ENCODE results near the gene LRRK1.
A peak's percentile ranks its signal among the peaks of the same experiment; 100 is the strongest.

The LRRK1 gene

DNA sequence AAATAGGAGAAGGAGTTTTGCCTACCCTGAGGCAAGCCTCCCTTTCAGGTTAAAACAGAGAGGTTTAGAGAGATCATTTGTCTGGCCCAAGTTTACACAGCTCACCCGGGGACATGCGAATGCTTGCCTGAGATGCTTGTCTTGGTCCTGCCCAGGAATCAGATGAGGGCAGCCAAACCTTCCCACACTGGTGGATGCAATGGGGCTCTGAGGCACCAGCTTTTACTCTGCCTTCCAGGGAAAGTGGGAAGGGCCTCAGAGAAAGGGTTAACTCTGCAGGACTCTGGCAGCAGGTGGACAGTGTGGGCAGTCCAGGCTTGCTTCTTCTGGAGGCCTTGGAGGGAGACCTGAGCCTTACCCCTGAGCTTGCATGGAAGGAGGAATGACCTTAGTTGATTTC is 90.0 kb downstream of the LRRK1 start:
- no peak for DNase-seq

DNA sequence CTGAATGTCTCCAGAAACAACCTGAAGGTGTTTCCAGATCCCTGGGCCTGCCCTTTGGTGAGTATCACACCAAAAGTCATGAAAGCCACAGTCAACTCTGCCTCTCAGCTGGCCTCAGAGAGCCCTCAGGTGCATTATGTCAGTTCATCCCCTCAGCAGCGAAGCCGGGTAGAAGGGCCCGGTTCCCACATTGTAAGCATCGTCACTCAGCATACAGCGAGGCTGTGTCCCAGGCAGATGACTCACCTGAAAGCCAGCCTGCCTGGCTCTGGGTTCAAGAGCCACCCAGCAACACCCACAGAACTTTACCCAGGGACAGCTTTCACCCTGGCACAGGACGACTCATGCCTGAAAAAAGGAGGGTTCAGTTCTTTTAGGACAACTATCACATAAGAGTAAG is 91.6 kb downstream of the LRRK1 start:
- DNase-seq: no peak

DNA sequence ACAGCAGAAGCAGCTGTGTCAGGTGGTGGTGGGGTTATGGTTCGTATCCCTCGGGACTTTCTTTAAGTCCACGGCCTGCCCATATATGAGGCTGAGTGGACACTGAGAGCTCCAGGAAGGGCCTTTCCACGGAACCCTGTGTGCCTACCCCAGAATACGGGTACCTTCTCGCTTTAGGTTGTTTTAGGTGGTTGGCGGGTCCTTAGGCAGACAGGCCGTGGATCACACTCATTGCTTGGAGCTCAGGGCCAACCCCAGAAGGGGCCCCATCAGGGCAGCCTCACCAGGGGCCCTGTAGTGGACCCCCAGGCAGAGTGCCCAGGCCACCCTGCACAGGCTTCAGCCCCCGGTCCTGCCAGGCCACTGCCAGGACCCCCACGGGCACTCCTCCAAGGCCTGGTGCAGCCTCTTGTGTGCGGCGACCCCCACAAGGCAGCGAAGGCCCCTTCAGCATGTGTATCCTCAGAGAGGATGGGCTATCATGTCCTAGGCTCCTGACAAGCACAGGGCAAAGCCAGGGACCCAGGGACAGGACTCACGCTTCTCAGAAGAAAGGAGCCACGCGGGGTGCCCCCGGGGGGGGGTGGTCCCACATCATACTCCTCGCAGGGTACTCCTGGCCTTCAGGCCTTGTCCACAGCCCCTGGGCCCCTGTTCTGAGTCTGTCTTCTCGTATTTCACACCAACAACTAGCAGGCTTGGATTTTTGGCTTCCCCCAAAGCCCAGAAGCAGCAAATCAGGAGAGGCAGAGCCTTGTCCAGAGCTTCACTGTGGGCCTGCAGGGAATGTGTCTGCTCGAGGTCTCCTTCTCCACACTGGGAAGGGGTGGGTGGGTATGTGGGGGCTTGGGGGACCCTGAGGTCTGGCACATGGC is 93.4 kb downstream of the LRRK1 start:
- no peak for DNase-seq

DNA sequence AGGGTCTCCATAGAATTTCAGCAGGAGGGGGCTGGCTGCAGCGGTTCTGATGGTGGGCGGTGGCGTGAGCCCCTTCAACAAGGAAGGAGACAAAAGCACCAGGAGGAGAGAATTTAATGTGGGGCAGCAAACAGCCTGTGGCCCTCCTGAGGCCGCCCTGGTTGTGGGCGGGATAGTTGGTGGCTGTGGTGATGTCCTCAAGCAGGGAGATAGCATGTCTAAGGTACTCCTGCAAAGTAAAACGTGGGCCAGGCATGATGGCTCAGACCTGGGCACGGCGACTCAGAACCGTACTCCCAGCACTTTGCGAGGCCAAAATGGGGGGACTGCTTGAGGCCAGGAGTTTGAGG is 94.0 kb downstream of the LRRK1 start:
- no peak for DNase-seq

DNA sequence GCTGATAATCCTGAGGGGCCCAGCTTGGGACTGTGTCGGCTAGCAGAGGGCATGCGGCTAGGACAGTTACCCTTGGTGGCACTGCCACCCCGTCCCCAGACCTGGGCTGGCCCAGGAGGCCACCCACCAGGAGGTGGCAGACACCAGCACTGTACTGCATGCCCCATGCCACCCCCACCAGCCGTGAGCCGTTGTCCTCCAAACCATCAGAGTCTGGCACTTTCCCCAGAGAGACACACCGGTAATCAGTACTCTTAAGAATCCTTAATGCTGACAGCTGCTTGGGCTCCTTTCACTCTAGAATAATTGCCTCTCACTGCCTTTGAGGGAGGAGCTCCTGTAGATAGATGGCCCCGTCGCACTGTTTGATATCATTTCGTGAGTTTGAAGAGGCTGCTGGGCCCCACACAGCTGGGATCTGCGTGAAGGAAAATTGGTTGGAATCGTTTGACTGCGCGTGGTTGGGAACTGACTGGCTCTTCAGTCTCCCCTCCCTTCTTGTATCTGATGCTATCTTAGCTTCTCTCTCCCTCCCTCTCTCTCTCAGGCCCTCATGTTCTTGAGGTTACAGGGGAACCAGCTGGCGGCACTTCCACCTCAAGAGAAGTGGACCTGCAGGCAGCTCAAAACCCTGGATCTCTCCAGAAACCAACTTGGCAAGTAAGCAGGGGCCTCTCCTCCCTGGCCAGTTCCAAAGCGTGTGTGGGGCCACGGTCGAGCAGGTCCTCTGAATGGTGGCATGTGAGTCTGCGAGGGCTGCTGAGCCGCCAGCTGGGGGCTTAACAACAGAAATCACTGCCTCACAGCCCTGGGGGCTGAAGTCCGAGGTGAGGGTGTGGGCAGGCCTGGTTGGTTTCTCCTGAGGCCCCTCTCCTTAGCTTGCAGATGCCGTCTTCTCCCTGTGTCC is 94.9 kb downstream of the LRRK1 start:
- DNase-seq: no peak

DNA sequence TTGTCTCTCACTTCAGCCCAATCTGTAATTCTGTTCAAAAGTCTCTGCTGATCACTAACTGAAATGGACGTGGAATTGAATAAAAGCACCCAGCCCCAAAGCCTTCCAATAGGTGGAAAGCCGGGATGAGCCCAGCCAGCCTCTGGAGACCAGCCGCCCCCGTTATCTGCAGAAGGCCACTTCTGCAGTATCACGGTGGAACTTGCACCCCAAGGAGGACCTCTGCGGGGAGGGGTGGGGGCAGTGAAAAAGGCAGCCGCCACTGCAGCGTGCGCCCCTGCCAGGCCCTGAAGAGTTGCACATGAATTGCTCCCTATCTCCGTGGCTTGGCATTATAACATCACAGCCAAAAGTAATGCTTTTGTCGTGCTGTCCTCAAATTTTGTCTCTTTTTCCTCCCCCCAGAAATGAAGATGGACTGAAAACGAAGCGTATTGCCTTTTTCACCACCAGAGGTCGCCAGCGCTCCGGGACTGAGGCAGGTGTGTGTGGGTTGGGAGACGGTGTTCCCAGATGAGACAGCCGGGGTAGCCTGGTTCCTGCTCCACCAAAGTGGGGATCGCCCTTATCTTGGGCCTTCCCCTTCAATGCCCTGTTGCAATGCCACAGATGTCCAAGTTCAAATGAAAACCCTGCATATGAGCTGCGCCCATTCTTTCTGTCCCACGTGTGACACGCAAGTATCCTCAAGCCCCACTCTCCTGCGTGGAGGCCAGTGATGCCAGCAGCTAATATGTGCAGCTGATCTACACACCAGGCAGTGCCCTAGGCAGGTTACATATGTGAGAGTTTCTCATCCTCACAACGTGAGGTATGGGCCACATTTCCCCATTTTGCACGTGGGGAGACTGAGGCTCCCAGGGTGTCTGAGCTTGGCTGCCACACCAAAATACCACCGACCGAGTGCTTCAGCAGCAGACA is 96.0 kb downstream of the LRRK1 start:
- peak; percentile 76 for DNase-seq

DNA sequence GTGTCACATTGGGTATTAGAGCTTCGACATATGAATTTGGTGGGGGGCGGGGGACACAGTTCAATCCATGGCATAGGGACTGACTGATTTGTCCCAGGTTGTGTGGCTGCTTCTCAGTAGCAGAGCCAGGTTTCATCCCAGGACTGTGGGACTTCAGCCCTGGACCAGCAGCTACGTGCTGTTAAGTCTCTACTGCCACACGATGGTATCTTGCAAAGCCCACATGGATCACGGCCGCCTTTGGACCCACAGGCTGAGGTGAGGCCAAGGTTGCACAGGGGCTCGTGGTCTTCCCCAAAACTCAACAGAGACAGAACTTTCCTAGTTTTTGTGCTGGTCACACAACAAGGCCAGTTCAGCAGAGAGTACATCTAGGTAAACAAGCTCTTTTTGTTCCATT is 97.4 kb downstream of the LRRK1 start:
- no peak for DNase-seq

DNA sequence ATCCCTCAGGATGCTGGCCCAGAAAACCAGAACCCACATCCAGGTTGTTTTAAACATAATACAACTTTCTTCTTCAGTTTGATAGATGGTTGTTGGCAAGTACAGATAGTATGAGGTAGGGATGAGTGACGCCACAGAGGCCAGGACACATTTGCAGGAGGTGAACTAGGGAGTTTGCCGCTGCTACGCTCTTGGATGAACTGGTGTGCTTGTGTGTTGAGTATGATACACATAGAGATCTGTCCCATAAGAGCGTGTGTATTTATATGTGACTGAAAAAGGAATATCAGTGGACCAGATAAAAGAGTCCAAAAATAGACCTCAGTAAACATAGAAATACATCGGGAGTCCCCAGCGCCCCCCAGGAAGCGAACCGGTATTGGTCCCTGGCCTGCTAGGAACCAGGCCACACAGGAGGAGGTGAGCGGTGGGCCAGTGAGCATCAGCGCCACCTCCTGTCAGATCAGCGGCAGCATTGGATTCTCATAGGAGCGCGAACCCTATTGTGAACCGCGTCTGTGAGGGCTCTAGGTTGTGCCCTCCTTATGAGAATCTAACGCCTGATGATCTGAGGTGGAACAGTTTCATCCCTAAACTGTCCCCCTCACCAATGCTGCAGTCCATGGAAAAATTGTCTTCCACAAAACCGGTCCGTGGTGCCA is 98.1 kb downstream of the LRRK1 start:
- DNase-seq: no peak

DNA sequence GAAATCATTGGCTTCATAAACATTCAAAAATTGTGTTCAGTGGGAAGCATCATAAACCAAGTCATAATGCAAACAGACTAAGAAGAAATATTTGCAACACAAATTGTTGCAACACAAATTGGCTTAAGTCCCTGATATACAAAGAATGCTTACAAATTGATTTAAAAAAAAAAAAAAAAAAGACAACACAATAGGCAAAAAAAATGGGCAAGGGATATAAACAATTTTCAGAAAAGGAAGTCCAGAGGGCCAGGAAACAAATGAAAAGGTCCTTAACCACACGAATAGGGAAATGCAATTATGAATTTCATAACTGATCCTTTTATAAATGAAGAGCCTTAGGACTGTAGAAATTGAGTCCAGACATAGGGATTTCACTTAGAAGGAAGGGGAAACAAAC is 98.9 kb downstream of the LRRK1 start:
- no peak for DNase-seq

DNA sequence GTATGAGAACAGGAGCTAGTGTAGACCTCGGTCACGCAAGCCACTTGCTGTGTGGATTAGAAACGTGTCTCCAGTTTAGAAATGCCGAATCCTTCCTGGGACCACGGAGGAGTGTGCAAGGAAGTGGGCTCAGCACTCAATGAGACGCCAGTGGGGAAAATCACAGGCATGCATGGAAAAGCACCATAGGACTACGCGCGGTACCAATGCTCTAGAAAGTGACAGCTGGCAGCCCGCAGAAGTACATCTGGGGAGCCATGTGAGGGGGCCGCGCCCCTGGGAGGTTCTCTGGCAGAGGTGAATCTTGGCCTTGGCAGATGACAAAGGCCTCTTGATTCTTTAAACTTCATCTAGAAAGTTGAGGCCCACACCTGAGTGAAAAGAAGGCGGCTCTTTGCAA is 99.3 kb downstream of the LRRK1 start:
- no peak for DNase-seq

DNA sequence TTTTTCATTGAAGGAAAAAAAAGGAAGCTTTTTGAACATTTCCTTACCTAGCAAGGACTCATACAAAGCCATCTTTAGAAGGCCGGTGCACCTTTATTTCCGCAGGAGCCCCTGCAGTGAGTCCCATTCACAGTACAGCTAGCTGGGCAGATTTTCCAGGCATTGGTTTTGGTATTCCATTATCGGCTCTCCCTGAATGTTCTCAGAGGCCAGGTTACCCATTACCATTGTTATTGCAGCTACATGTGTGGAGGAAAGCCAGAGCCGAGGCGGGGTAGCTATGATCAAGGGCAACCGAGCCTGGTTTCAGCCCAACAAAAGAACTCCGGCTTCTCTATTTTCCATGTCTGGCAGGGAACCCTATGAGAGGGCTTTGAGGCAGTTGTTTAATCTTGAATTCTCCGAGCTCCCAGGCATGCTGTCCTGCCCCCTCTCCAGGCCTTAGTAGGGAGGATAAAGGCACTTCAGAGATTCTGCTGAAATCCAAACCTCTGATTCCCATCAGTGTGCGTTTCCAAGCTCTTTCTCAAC is 100.3 kb downstream of the LRRK1 start:
- DNase-seq: no peak

DNA sequence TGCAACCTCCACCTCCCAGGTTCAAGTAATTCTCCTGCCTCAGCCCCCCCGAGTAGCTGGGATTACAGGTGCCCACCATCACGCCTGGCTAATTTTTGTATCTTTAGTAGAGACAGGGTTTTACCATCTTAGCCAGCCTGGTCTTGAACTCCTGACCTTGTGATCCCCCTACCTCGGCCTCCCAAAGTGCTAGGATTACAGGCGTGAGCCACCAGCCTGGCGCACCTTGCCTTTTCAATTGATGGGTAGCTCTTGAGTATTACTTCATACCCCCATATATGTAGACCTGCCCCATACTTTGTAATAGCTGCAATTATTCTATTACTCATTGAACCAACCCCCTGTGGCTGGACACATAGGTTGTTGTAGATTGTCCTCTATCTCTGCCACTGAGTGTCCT is 101.3 kb downstream of the LRRK1 start:
- no peak for DNase-seq

DNA sequence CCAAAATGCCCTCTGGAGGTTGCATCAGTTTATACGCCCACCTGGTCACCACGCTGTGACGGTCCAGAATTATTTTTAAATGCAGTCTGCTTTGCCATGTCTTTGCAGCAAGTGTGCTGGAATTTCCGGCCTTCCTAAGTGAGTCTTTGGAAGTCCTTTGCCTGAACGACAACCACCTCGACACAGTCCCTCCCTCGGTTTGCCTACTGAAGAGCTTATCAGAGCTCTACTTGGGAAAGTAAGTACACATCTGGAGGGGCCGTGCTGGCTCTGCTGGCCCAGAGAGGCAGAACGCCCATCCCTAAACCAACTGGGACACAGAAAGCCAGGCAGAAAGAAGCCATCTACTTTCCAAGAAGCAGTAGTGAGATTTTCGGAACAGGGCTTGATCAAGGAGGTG is 101.8 kb downstream of the LRRK1 start:
- no peak for DNase-seq

DNA sequence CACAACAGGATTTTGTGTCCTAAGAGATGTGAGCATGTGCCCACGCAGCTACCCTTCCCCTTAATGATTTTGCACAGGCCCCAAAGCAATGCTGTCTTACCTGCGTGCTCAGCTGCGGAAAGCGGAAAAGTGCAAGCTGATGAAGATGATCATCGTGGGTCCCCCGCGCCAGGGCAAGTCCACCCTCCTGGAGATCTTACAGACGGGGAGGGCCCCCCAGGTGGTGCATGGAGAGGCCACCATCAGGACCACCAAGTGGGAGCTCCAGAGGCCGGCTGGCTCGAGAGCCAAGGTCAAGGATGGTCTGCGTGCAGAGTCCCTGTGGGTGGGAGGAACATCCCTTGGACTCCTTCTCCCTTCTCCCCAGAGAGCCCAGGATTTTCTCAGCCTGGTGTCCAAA is 103.1 kb downstream of the LRRK1 start:
- no peak for DNase-seq

DNA sequence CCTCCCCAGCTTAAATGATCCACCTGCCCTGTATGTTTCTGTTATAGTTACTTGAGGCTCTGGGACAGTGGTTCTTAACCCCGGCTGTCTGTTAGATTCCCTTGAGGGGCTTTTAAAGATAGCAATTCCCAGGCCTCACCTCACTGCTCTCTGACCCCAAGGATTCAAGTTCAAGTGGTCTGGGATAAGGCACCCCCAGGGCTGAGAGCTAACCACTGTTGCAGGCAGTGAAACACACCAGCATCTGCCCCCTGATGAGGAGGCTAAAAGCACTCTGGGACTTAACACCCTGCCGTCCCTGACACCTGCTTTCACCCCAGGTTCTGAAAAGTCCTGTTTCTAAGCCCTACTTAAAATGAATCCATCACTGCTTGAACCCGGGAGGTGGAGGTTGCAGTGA is 103.7 kb downstream of the LRRK1 start:
- no peak for DNase-seq

DNA sequence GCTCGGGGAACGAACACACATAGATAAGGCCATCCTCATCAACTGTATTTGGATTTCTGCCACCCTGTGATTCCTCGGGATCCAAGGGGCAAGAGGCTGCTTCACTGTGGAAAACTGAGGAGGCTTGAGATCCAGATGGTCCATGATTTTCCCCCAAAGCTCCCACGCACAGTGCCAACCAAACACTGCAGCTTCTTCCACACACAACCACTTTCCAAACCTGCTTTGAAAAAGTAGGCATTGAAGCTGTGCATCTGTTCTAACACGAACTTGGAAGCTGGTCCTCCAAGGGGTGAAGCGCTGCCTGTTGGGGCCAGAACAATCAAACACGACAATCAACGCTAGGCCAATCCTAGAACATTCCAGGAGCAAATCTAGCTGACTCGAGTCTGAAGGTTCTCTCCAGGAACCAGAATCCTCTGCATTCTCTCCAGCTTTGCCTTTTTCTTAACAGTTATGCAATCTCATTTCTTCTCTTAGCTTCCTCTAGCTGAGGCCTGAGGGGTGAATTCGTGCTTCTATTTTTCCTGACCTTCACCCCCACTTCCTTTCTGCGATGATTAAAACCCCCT is 104.4 kb downstream of the LRRK1 start:
- no peak for DNase-seq

DNA sequence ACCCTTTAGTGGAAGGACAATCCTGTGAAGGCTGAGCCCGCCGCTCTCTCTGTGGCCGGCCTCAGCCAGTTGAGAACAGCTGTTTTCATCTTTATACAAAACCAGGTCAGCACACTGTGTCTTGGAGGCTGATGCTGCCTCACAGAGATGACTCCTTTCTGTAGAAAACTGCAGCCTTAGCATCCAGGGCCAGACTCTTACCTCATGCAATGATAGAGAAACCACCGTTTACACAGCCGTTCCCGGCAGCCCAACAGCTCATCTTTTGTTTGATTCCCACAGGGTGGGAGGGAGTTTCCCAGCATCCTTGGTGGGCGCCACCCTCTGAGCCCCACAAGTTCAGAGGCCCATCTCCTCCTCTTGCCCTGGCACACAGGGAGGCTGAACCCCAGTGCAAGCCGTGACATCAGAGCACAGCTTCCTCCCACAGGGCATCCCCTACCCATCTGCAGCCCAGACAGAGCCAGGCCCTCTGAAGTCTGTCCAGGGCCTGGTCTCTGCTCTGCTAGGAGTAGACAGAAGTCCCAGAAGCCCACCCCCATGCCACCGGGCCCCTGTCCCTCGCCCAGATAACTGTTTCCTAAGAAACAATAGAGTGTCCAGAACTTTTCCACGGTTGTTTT is 105.0 kb downstream of the LRRK1 start:
- DNase-seq: no peak

DNA sequence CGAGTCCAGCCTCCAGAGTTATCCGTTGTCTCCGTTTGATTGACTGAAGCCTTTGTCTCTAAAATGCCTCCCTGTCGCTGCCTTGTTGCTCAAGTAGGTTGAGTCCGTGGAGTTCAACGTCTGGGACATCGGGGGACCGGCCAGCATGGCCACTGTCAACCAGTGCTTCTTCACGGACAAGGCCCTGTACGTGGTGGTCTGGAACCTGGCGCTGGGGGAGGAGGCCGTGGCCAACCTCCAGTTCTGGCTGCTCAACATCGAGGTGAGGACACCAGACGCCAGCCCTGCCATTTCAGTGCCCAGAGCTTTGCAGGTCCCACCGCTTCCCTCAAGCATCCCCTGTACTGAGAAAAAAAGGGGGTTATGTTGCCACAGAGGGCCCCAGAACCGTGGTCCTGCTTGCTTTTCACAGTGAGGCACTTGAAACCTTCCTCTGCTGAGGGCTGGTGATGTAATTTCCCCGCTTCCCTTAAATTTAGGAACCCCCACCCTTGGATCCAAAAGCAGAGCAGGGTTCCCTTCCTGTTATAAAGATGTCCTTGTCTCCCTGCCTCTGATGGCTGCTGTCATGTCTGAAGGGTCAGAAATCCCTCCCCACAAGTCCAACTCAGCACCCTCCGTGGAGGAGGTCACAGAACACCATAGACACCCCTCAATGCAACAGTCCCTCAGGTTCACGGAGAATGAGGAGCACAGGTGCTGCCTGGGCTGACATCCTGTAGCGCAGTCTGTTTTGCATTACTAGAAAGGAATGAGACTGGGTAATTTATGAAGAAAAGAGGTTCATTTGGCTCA is 105.7 kb downstream of the LRRK1 start:
- no peak for DNase-seq

DNA sequence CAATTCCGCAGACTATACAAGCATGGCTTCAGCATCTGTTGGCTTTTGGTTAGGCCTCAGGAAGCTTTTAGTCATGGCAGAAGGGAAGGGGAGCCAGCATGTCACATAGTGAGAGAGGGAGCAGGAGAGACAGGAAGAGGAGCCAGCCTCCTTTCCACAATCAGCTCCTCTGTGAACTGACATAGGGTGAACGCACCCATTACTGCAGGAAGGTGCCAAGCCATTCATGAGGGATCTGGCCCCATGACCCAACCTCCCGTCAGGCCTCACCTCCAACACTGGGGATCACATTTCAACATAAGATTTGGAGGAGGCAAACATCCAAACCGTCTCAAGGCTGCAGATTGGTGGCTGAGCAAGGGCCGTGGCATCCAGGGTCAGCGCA is 106.3 kb downstream of the LRRK1 start:
- no peak for DNase-seq

DNA sequence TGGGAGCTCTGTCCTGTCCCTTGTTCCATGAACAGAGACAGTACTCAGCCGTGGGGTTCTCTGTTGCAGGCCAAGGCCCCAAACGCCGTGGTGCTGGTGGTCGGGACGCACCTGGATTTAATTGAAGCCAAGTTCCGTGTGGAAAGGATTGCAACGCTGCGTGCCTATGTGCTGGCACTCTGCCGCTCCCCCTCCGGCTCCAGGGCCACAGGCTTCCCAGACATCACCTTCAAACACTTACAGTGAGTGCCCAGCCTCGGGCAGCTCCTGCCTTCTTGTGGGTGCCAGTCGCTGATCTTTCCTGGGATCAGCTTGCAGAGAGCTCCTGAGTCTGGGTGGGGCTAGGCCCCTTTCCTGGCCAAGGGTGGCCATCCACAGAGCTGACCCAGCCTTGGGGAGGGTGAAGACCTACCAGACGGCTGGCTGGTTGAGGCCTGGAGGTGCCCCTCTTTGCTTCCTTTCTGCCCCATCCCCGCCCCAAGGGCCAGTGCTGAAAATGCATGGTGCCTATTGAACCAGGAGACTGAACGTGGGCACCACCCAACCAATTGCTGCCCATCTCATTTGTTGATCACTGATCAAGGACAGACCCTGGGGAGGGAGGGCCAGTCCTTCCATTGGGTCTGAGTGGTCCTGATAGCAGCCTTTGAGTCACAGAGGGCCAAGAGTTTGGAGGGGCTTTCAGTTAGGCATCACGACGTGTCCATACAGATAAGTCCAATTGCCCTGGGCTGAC is 106.9 kb downstream of the LRRK1 start:
- DNase-seq: no peak
